ENCODE data around the gene FUT1.

Gene FUT1

DNA sequence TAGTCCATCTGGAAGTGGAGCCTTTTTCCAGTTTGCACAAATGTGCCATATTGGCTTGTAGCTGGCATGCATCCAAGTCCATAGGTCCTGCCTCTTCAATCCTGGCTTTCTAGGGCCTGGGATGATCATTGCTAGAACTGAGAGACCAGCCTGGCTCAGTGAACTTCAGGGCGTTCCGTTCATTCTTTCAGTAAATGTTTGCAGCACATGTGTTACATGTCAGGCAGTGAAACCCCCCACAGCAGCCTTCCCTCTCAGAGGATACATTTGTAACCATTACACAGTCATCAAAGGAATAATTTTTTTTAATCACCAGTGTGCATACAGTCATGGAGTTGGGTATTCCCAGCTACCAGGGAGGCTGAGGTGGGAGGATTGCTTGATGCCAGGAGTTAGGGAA is 47.0 kb downstream of the FUT1 start:
- no peaks in the 10 kb centered on the region for H4K20me1 ChIP-seq
- H3K9me3 ChIP-seq (replicated peaks in 1 of 11), result peaks cover 0 to 7% (median 0%) of the 10 kb centered on the region in 11 experiments; a peak in 6 of 22 replicates
- no peak overlapping the region for H3K4me3 ChIP-seq
- no peaks in the 10 kb centered on the region for H3K27me3 ChIP-seq
- no peak overlapping the region for H3K4me2 ChIP-seq
- no peak for TF ChIP-seq Cebpa-rat (IDR thresholded peaks at IDR 0.05)
- H3K27ac ChIP-seq, result no peak overlapping the region
- H3K9ac ChIP-seq, result no peak overlapping the region
- H3K36me3 ChIP-seq, result peaks cover 18 to 55% (median 35%) of the 10 kb centered on the region in 11 experiments; a peak in 18 of 22 replicates
- no peaks in the 10 kb centered on the region for H3K4me1 ChIP-seq

GRCh38 chr19:48703316-48703715 is 49.1 kb downstream of the FUT1 start:
- Histone ChIP-seq H3K9me3 (replicated peaks in 1 of 11) (peaks cover 0 to 7% (median 0%) of the 10 kb centered on the region in 11 experiments; a peak in 6 of 22 replicates), H3K4me2 (no peak overlapping the region), H4K20me1 (no peaks in the 10 kb centered on the region), H3K36me3 (peaks cover 18 to 55% (median 35%) of the 10 kb centered on the region in 11 experiments; a peak in 18 of 22 replicates), H3K27ac (no peak overlapping the region), H3K9ac (no peak overlapping the region), H3K4me3 (no peak overlapping the region), H3K27me3 (no peaks in the 10 kb centered on the region), H3K4me1 (peaks cover under 1 to 8% (median 4%) of the 10 kb centered on the region in 10 experiments; a peak in 19 of 20 replicates)
- no peak for TF ChIP-seq Cebpa-rat (IDR thresholded peaks at IDR 0.05)

DNA sequence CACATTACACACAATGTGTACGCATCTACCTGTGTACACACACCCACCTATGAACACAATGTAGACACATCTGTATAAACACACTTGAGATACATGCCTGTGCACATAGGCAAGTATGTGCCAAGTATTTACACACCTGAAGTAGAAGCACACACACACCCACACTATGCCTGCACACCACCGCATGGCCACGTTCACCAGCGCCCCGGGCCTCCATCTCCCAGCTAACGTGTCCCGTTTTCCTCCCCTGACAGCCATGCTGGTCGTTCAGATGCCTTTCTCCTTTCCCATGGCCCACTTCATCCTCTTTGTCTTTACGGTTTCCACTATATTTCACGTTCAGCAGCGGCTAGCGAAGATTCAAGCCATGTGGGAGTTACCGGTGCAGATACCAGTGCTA is 49.7 kb downstream of the FUT1 start:
- Histone ChIP-seq H3K4me2 (no peak overlapping the region), H3K4me1 (peaks cover 7 to 14% (median 10%) of the 10 kb centered on the region in 10 experiments), H3K36me3 (peaks cover 18 to 55% (median 35%) of the 10 kb centered on the region in 11 experiments; a peak in 18 of 22 replicates), H3K4me3 (no peak overlapping the region), H3K9me3 (replicated peaks in 1 of 11) (peaks cover 0 to 7% (median 0%) of the 10 kb centered on the region in 11 experiments; a peak in 6 of 22 replicates), H3K9ac (no peak overlapping the region), H3K27me3 (no peaks in the 10 kb centered on the region), H4K20me1 (no peaks in the 10 kb centered on the region), H3K27ac (no peak overlapping the region)
- TF ChIP-seq Cebpa-rat (IDR thresholded peaks at IDR 0.05), result no peak

DNA sequence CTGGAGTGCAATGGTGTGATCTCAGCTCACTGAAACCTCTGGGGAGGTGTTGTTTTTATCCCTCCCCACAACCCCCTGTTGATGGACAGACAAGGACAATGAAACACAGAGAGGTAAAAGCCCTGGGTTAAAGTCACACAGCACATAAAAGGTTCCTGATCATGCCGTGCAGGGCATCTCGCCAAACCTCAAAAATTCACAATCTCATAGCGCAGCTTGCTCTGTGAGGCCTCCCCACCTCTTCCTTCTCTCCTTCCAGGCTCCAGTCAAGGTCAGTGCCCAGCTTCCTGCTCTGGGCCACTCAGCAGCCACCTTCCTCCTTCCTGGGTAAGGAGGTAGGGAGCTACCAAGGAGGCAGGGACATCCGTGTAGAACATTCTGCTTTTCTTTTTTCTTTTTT is 54.4 kb downstream of the FUT1 start:
- H3K36me3 ChIP-seq, result peaks cover 5 to 19% (median 11%) of the 10 kb centered on the region in 11 experiments; a peak in 13 of 22 replicates
- peaks cover 29 to 38% (median 34%) of the 10 kb centered on the region in 10 experiments for H3K4me1 ChIP-seq
- peaks cover 0 to 3% (median 0%) of the 10 kb centered on the region in 11 experiments; a peak in 1 of 22 replicates for H3K27me3 ChIP-seq
- TF ChIP-seq Cebpa-rat (IDR thresholded peaks at IDR 0.05), result no peak
- no peaks in the 10 kb centered on the region for H3K9me3 ChIP-seq (replicated peaks in 1 of 11)
- peak overlapping the region in 9 of 11 experiments; percentile 27 to 76 (median 47); a peak in 18 of 22 replicates for H3K27ac ChIP-seq
- H3K4me3 ChIP-seq, result no peak overlapping the region
- H3K9ac ChIP-seq, result peak overlapping the region in 8 of 11 experiments; percentile 6 to 49 (median 25); a peak in 12 of 22 replicates
- H4K20me1 ChIP-seq, result no peaks in the 10 kb centered on the region
- peak overlapping the region; percentile 84 to 98 (median 96) for H3K4me2 ChIP-seq

Measured in BLaER1 treated with 17β-estradiol and CSF1 and Interleukin-3, amounts not matched to agents 10 nM and 100 nM (cell line).